Right kidney (tissue), 1 donor: Measurements from ENCODE around the gene PUM2.
"Not testable (repeated sequence)": the region's sequence is repeated elsewhere in the genome, so short reads cannot be mapped to it uniquely, and the experiment has no call there.

Experiments
- DNase-seq: peaks from one replicate; pipeline ENCODE4 v3.0.0-alpha.2; 2016

PUM2 gene

DNA sequence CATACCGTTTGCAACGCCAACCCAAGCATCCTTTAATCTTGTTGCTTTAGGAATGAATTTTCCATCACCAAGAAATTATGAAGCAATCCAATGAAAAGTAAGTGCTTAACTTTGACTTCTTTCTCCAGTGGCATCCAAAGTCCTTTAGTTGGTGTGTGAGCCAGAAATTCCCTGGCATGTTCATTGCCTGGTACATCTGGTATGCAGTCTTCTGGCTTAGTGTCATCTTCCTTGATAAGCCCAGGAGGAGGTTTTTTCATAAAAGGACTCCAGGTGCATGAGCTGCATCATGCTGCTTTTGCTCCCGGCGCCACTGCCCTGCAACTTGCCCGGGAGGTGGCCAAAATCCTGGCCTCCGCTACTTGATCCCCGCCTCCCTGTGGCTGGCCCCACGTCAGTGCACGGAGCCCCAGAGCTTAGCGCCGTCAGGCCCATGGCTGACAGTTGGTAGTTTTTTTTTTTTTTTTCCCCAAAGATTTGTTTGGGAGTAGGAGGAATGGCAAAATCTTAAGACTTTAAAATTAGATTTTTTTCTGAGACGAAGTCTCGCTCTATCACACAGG lies 58.7 kb downstream of the PUM2 start:
- DNase-seq = no peak

GRCh38 chr2:20291106-20291564 lies 59.5 kb downstream of the PUM2 start:
- DNase-seq = no peak

DNA sequence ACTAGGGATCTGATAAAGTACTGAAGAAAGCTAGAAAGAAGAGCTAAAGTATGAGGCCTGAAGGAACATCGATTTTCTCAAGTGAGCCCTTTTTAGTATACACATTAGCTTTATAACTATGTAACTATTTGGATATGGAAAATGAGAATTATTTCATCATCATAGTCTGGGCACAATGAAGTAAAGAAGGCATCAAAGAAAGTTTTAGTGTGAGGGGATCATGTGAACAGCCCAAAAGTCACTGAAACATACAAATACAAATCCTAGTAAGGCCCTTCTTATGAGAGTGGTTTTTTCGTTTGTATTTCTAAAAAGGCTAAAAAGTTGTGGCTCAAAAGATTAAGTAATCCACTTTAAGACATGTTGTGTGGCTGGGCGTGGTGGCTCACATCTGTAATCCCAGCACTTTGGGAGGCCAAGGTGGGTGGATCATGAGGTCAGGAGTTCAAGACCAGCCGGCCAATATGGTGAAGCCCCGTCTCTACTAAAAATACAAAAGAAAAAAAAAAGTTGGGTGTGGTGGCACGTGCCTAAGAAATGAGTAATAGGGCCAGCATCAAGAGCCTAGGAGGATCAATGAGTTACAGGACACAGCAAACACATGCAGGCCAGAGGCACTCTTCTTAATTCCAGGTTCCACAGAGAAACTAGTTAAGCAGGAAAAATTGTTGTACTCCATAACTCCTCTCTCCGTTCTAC lies 61.9 kb downstream of the PUM2 start:
- DNase-seq = no peak

- no peak for DNase-seq
These were observed 67.6 kb downstream of the PUM2 start for GRCh38 chr2:20282916-20283592.

GRCh38 chr2:20281876-20282275 lies 68.8 kb downstream of the PUM2 start:
- no peak for DNase-seq

DNA sequence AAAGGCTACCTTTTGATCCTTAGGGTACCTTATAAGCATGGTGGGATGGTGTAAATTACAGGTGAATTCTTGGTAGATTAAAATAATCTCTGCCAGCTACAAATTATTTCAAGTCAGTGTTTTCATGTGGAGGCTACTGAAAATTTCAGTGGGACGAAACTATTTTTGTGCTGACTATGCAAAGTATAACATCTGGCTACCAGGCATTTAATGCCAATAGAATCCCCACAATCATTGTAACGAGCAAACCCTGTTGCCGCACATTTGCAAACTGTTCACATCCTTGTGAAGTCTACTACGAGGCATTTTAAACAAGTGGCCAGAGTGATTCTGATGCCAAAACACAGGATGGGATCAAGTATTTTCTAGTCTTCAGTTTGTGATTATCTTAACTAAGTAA lies 77.6 kb downstream of the PUM2 start:
- no peak for DNase-seq

- not testable (repeated sequence) for DNase-seq
These were observed 82.3 kb downstream of the PUM2 start for GRCh38 chr2:20268317-20268716.

DNA sequence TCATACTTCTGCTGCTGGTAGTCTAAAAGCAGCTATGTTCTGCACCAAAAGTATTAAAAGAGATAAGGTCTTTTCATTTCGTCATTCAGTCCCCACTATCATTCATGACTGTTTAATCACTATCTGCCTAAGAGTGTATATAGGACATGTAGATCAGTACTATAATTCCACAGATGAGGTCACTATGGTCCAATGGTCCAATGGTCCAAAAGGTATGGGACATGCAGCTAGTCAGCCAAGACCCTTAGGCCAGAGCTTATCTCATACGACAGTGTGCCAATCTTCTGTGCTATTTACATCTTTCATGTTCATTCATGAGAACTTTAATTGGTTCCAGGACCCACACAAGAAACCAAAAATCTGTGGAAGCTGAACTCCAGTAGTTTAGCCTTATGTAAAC lies 83.1 kb downstream of the PUM2 start:
- DNase-seq = no peak

DNA sequence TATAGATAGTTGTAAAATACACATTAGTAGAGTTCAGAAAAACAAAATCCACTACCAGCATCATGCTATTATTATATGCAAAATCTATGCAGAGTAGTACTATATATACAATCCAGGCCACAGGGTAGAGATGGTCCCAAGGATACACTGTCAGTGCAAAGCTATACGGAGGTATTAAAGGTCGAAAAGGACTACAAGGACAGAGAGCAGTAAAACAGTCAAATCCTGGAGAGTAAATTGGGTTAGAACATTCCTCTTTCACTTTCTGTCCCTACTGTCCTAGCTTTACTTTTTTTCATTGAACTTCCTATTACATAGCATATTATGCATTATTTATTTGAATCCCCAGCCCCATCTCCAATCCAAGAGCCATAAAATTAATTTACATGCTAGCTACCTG lies 86.0 kb downstream of the PUM2 start:
- DNase-seq = no peak

GRCh38 chr2:20257411-20257810 lies 93.2 kb downstream of the PUM2 start:
- DNase-seq = no peak

- DNase-seq = no peak
These were observed 95.9 kb downstream of the PUM2 start for GRCh38 chr2:20254731-20255130.

- no peak for DNase-seq
These were observed 100.2 kb downstream of the PUM2 start for GRCh38 chr2:20250436-20250835.

DNA sequence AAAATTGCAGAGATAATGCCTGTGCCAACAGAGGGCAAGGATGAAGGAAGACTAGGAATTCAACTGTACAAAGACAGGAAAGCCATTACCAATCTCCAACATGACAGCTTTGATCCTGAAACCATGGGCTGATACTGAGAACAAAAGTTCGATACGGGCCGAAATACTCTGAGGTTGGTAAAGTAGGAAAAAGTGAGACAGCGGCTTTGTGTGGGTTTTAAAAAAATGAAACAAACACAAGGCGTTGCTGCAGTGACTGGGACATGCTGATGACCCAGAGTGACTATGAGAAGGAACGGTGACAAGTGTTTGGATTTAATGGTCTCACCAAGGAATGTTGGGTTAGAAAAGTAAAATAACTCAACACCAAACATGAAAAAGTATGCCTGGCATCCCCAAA lies 101.5 kb downstream of the PUM2 start:
- DNase-seq = no peak

GRCh38 chr2:20247084-20247483 lies 103.6 kb downstream of the PUM2 start:
- DNase-seq = no peak

GRCh38 chr2:20243637-20244036 lies 107.0 kb downstream of the PUM2 start:
- not testable (repeated sequence) for DNase-seq

DNA sequence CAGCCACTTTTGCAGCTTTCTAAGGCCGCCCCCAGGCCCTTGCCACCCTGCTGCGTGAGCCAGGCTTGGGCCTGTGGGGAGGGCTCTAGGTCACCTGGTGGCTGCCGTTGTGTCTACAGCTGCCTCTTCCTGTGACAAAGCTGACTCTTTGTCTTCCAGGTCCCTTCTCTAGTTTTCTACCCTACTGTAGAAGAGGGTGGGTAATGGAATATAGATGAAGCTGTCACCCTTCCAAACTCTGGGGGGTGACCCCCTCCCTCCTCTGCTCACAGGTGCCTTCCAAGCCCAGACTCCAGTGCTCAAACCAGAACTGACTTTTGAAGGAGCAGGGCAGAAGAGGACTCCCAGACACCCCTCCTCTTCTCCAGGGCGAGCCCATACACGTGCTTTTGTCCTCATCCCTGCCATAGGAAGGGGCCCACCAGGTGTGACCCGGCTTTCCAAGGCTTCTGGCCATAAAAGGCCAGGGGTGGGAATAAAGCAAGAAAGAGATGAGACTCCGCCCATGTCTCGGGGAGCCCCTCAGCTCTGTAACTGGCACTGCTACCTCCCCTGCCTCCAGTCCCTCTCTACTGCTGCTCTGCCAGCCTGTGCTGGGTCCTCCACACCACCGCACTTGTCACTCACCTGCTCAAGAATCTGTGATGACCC lies 107.8 kb downstream of the PUM2 start:
- no peak for DNase-seq

- no peak for DNase-seq
These were observed 108.5 kb downstream of the PUM2 start for GRCh38 chr2:20241973-20242726.

DNA sequence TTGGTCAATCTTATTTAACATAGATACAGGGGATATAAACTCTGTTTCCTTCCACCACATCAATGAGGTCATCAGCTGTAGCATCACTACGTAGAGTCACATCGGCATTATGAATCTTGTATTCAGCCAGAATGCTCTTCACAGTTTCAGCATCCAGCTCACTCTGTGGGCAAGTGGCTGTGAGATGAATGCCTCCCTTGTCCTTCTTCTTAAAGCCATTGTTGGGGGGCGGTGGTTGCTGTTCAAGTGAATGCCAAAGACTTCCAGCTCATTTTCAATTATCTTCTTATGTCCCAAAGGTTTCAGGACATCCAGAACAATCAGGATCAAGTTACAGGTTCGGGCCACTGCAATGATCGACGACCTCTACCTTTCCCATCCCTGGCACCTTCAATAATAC lies 110.4 kb downstream of the PUM2 start:
- DNase-seq = not testable (repeated sequence)

DNA sequence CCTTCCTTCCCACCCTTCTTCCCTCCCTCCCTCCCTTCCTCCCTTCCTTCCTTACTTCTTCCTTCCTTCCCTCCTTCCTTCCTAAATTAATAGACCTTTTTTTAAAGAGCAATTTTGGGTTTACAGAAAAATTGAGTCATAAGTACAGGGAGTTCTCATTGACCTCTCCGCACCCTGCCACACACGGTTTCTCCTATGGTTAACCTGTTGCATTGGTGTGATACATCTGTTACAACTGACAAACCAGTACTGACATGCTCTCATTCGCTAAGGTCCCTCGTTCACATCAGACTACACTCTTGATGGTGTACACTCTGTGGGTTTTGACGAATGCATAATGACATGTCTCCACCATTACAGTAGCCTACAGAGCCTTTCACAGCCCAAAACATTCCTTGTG lies 114.1 kb downstream of the PUM2 start:
- DNase-seq = no peak

- no peak for DNase-seq
These were observed 114.9 kb downstream of the PUM2 start for GRCh38 chr2:20235655-20236305.

DNA sequence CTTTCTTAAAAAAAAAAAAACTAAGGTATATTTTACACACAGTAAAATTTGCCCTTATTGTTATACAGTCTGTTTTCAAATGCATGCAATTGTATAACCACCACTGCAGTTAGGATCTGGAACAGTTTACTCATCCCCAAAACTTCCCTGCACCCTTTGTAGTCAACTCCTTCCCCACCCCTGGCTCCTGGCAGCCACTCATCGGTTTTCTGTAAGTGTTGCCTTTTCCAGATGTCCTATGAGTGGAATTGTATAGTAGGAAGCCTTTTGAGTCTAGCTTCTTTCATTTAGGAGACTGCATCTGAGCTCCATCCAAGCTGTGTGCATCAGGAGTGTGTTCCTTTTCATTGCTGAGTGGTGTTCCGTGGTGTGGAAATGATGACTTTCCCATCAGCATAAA lies 116.0 kb downstream of the PUM2 start:
- not testable (repeated sequence) for DNase-seq

- no peak for DNase-seq
These were observed 117.8 kb downstream of the PUM2 start for GRCh38 chr2:20232837-20233207.
